Eye (tissue), 1 donor: ENCODE data around the gene ZNF554.
A peak's percentile ranks its signal among the peaks of the same experiment; 100 is the strongest.
"Not testable (repeated sequence)": the region's sequence is repeated elsewhere in the genome, so short reads cannot be mapped to it uniquely, and the experiment has no call there.

Experiments
- DNase-seq: peaks from one replicate; pipeline ENCODE4 v3.0.0-alpha.2; 2015

ZNF554 gene

GRCh38 chr19:2791440-2791839 lies 28.2 kb upstream of the ZNF554 start:
- no peak for DNase-seq

- peak; percentile 39 for DNase-seq
These were observed 27.8 kb upstream of the ZNF554 start for GRCh38 chr19:2791876-2792275.

GRCh38 chr19:2792666-2793065 lies 27.0 kb upstream of the ZNF554 start:
- not testable (repeated sequence) for DNase-seq

- DNase-seq = no peak
These were observed 26.5 kb upstream of the ZNF554 start for GRCh38 chr19:2793126-2793525.

- DNase-seq = no peak
These were observed 26.1 kb upstream of the ZNF554 start for GRCh38 chr19:2793577-2793976.

GRCh38 chr19:2795827-2796658 lies 23.6 kb upstream of the ZNF554 start:
- DNase-seq = no peak

- DNase-seq = no peak
These were observed 22.9 kb upstream of the ZNF554 start for GRCh38 chr19:2796659-2797266.

- DNase-seq = no peak
These were observed 22.4 kb upstream of the ZNF554 start for GRCh38 chr19:2797280-2797679.

- no peak for DNase-seq
These were observed 21.4 kb upstream of the ZNF554 start for GRCh38 chr19:2798158-2798685.

- DNase-seq = no peak
These were observed 20.9 kb upstream of the ZNF554 start for GRCh38 chr19:2798733-2799132.

- no peak for DNase-seq
These were observed 20.2 kb upstream of the ZNF554 start for GRCh38 chr19:2799273-2800020.

- DNase-seq = no peak
These were observed 19.2 kb upstream of the ZNF554 start for GRCh38 chr19:2800506-2800905.

- DNase-seq = no peak
These were observed 16.8 kb upstream of the ZNF554 start for GRCh38 chr19:2802826-2803225.

GRCh38 chr19:2803486-2804155 lies 16.0 kb upstream of the ZNF554 start:
- DNase-seq = no peak

GRCh38 chr19:2804156-2805004 lies 15.3 kb upstream of the ZNF554 start:
- no peak for DNase-seq

GRCh38 chr19:2805261-2805900 lies 14.3 kb upstream of the ZNF554 start:
- no peak for DNase-seq

GRCh38 chr19:2805991-2806649 lies 13.5 kb upstream of the ZNF554 start:
- no peak for DNase-seq

- DNase-seq = no peak
These were observed 12.8 kb upstream of the ZNF554 start for GRCh38 chr19:2806736-2807378.

- no peak for DNase-seq
These were observed 12.1 kb upstream of the ZNF554 start for GRCh38 chr19:2807379-2808128.
